DMS153 treated with DMSO at 0.1 percent for 48 hours (cell line): ENCODE results near the gene TRAPPC8.
"Not testable (repeated sequence)": the region's sequence is repeated elsewhere in the genome, so short reads cannot be mapped to it uniquely, and the experiment has no call there.

Source experiments
- DNase-seq: peaks from one replicate; lab custom pipeline; 2025; ENCODE audit not compliant: unreplicated experiment; lab: John Stamatoyannopoulos, UW

Gene TRAPPC8

GRCh38 chr18:31946305-31947046 lies 3.5 kb upstream of the TRAPPC8 start:
- no peak for DNase-seq

- no peak for DNase-seq
Observed at GRCh38 chr18:31943878-31944816, 1.2 kb upstream of the TRAPPC8 start.

GRCh38 chr18:31942291-31942998 lies 483 bp downstream of the TRAPPC8 start:
- no peak for DNase-seq

GRCh38 chr18:31941010-31941809 lies 1.7 kb downstream of the TRAPPC8 start:
- DNase-seq = no peak

- not testable (repeated sequence) for DNase-seq
Observed at GRCh38 chr18:31934773-31935172, 8.2 kb downstream of the TRAPPC8 start.

GRCh38 chr18:31931886-31932240 lies 11.1 kb downstream of the TRAPPC8 start:
- DNase-seq = no peak

GRCh38 chr18:31931163-31931885 lies 11.6 kb downstream of the TRAPPC8 start:
- no peak for DNase-seq

- DNase-seq = no peak
Observed at GRCh38 chr18:31929273-31929672, 13.7 kb downstream of the TRAPPC8 start.

- DNase-seq = not testable (repeated sequence)
Observed at GRCh38 chr18:31926988-31927387, 15.9 kb downstream of the TRAPPC8 start.

GRCh38 chr18:31920277-31920676 lies 22.7 kb downstream of the TRAPPC8 start:
- DNase-seq = no peak

- not testable (repeated sequence) for DNase-seq
Observed at GRCh38 chr18:31919366-31919765, 23.6 kb downstream of the TRAPPC8 start.

- DNase-seq = no peak
Observed at GRCh38 chr18:31918733-31919132, 24.2 kb downstream of the TRAPPC8 start.

GRCh38 chr18:31901063-31901462 lies 41.9 kb downstream of the TRAPPC8 start:
- DNase-seq = no peak

GRCh38 chr18:31899771-31900170 lies 43.2 kb downstream of the TRAPPC8 start:
- not testable (repeated sequence) for DNase-seq

- no peak for DNase-seq
Observed at GRCh38 chr18:31892936-31893335, 50.0 kb downstream of the TRAPPC8 start.

- no peak for DNase-seq
Observed at GRCh38 chr18:31891566-31891965, 51.4 kb downstream of the TRAPPC8 start.

- DNase-seq = no peak
Observed at GRCh38 chr18:31884020-31884419, 58.9 kb downstream of the TRAPPC8 start.

GRCh38 chr18:31880186-31880898 lies 62.6 kb downstream of the TRAPPC8 start:
- DNase-seq = no peak

- no peak for DNase-seq
Observed at GRCh38 chr18:31878358-31878757, 64.6 kb downstream of the TRAPPC8 start.
